Stomach (tissue), 9 donors: ENCODE measurements around the gene CFAP46. TPM values are rescaled to one million over a fixed set of nuclear protein-coding genes. Genes with fewer than 3 reads are reported as not detected.

ENCODE experiments used
- DNase-seq, 2 donors: peaks; one replicate each; pipeline versions ENCODE4 v3.0.0 to v3.0.0-alpha.2; 2013 to 2019
- H3K27ac ChIP-seq, 5 donors: fragments of 200-600 bp in 4 of 5; sonication (generic) in 4 of 5; one replicate each; pipeline ENCODE4 v1.5.1; 2013 to 2019; ENCODE audit warnings: mild to moderate bottlenecking in 1 of 5, moderate library complexity in 1 of 5
- H3K27me3 ChIP-seq, 3 donors: fragments of 200-600 bp; sonication (generic); one replicate each; pipeline ENCODE4 v1.5.1; 2017 to 2019; ENCODE audit warnings: mixed run types in 1 of 3
- H3K36me3 ChIP-seq, 4 donors: fragments of 200-600 bp; sonication (generic); 1 replicate in 3 of 4; 2 replicates in 1 of 4; pipeline ENCODE4 v1.5.1; 2016 to 2019
- H3K4me1 ChIP-seq, 4 donors: fragments of 200-600 bp; sonication (generic); one replicate each; pipeline ENCODE4 v1.5.1; 2016 to 2019
- H3K4me3 ChIP-seq, 4 donors: fragments of 200-600 bp; sonication (generic) in 3 of 4; one replicate each; pipeline ENCODE4 v1.5.1; 2016 to 2019; ENCODE audit warnings: mild to moderate bottlenecking in 1 of 4
- H3K9me3 ChIP-seq, 4 donors: fragments of 200-600 bp; sonication (generic); one replicate each; pipeline ENCODE4 v1.5.1; 2016 to 2019
- EP300 ChIP-seq: sonication (generic); formaldehyde crosslinking; IDR thresholded peaks from one replicate; pipeline ENCODE4 v1.6.1; 2017; ENCODE audit warnings: antibody characterized with exemption
- POLR2A ChIP-seq, 4 donors: fragments of 450-650 bp; IDR thresholded peaks; one replicate each; pipeline ENCODE4 v1.6.1; 2016; ENCODE audit warnings: antibody characterized with exemption in 4 of 4, control low read depth in 2 of 4, mild to moderate bottlenecking in 1 of 4, moderate library complexity in 1 of 4
- POLR2AphosphoS5 ChIP-seq, 3 donors: sonication (generic); formaldehyde crosslinking; IDR thresholded peaks; one replicate each; pipeline ENCODE4 v1.6.1; 2016; ENCODE audit warnings: antibody characterized with exemption in 3 of 3
- WGBS, 5 donors: extraction: QIAGEN DNeasy Blood & Tissue Kit in 3 of 5; methylation state at CpG; one replicate each; pipeline versions ENCODE4 v1.1.5 to v1.1.7; 2013 to 2018; 5-methylcytosine and 5-hydroxymethylcytosine counted together
- intact Hi-C: fragments of 100-400 bp; cut with DNase I; formaldehyde crosslinking; loops from one replicate; pipeline ENCODE4 v1.15.1; 2023; ENCODE audit warnings: low total_unique reads
- polyA plus RNA-seq, 3 donors: library from polyadenylated mRNA; stranded (reverse); fragments of 200-250 nt; gene quantifications; one replicate each; pipeline ENCODE4 v1.2.3, GENCODE V29; 2013
- total RNA-seq, 5 donors: library from RNA; depleted of rRNA; stranded (reverse); fragments of >200 nt; gene quantifications; one replicate each; pipeline versions ENCODE4 v1.1.0 to v1.2.3, GENCODE V29; 2014 to 2016
- TF ChIP-seq, protein P1 (sequence below), 7 experiments: fragments of 450-650 bp in 4 of 7; fragments of 200-600 bp in 3 of 7; sonication (generic) in 3 of 7; IDR thresholded peaks; one replicate each; pipeline ENCODE4 v1.5.1; 2016 to 2019; ENCODE audit warnings: antibody characterized with exemption in 7 of 7, control low read depth in 2 of 7, mild to moderate bottlenecking in 1 of 7
- donor health status: healthy with polysubstance abuse.
- donor health status: Bipolar disorder and iron deficiency.
- donor health status: healthy.

The CFAP46 gene
- total and polyA plus RNA-seq, 8 donors = under 0.01 to 5.8 (median 1.8) TPM; not detected in 1

DNA sequence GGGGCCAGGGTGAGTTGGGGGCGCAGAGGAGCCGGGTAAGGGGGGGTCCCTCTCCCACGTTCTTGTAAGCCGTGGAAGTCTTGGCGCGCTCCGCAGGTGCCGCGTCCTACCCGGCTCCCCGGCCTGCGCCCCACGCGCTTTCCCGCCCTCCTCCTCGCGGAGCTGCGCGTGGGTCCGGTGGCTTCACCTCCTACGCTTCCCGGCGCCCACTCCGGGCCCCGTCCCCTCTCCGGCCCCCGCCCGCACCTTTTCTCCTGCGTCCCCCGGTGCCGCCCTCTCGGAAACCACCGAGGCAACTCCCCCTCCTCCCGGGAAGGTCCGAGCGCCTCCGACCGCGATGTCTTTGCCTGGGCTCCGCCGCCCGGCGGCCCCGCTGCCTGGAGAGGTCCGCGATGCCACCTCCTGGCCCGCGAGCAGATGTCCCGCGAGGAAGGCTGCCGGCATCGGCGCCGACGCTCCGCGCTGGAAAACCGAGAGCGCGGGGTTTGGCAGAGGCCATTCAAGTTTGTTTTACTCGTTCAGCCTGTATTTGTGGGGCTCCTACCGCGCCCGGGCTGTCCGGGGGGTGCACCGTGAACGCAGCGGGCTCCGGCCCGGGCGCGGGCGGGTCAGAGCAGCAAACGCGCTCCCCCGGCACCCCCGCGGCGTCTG, 154.1 kb downstream of the CFAP46 start:
- WGBS, 5 donors = 1 to 4% (median 2%) methylated on average over 29 to 79 of the region's 79 CpGs
- peaks cover 0 to 17% (median 7%) of the 10 kb centered on the region in 4 donors for H3K9me3 ChIP-seq
- DNase-seq = peak; percentile 49 to 70
- no peak overlapping the region for H3K27ac ChIP-seq
- H3K36me3 ChIP-seq = peaks cover 0 to 7% (median 5%) of the 10 kb centered on the region in 4 donors
- peak overlapping the region; percentile 24 to 48 (median 29) for H3K4me3 ChIP-seq
- TF ChIP-seq, protein P1, sequence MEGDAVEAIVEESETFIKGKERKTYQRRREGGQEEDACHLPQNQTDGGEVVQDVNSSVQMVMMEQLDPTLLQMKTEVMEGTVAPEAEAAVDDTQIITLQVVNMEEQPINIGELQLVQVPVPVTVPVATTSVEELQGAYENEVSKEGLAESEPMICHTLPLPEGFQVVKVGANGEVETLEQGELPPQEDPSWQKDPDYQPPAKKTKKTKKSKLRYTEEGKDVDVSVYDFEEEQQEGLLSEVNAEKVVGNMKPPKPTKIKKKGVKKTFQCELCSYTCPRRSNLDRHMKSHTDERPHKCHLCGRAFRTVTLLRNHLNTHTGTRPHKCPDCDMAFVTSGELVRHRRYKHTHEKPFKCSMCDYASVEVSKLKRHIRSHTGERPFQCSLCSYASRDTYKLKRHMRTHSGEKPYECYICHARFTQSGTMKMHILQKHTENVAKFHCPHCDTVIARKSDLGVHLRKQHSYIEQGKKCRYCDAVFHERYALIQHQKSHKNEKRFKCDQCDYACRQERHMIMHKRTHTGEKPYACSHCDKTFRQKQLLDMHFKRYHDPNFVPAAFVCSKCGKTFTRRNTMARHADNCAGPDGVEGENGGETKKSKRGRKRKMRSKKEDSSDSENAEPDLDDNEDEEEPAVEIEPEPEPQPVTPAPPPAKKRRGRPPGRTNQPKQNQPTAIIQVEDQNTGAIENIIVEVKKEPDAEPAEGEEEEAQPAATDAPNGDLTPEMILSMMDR (IDR thresholded peaks at IDR 0.05) = peak in 1 of 7 experiments; percentile 14
- TF ChIP-seq POLR2AphosphoS5 (IDR thresholded peaks at IDR 0.05) (no peak), POLR2A (IDR thresholded peaks at IDR 0.05) (no peak)
- intact Hi-C loops = loop anchor here (10.0 kb wide), 1 partner anchor 134 kb away; no protein-coding TSS in a partner anchor
- peaks cover 51 to 92% (median 61%) of the 10 kb centered on the region in 3 donors for H3K27me3 ChIP-seq
- peaks cover 27 to 48% (median 39%) of the 10 kb centered on the region in 4 donors for H3K4me1 ChIP-seq

DNA sequence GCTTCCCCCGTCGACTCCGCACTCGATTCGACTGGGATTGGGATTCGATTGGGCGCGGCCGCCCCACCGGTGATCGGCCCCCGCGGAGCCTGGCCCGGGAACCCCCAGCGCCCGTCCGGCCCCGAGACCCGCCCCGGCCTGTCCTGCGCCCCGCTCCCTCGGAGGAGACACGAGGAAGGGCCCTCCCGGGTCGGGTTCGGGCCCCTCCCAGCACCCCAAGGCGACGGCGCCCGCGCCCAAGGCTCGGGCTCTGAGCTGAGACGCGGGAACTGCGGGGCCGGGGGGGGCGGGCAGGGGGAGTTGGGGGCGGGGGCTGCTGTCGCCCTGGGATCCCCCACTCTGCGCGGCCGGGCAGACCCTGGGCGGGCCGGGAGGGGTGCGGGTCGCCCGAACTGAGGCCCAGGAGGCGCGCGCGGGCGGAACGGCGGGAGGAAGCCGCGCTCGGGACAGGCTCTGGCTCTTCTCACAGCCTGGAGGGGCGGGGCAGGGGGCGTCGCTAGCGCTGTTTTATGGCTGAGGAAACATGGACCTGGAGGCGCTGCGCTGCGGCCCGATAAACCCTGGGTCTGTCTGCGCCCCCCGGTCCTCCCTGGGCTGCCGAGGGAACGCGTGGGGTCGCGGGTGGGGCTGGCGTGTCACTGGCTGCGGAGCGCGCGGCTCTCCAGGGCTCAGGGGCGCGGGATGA, 154.7 kb downstream of the CFAP46 start:
- Histone ChIP-seq H3K4me1 (peaks cover 27 to 48% (median 39%) of the 10 kb centered on the region in 4 donors), H3K9me3 (peaks cover 0 to 17% (median 8%) of the 10 kb centered on the region in 4 donors), H3K4me3 (peak overlapping the region; percentile 24 to 48 (median 29)), H3K27me3 (peaks cover 51 to 90% (median 61%) of the 10 kb centered on the region in 3 donors), H3K27ac (peak overlapping the region in 2 of 5 donors; percentile 14 to 19), H3K36me3 (peaks cover 0 to 14% (median 11%) of the 10 kb centered on the region in 4 donors)
- 0 to 3% (median 1%) methylated on average over 1 to 80 of the region's 80 CpGs for WGBS, 5 donors
- peak in 1 of 2 donors; percentile 85 for DNase-seq
- intact Hi-C loops = loop anchor here (10.0 kb wide), 1 partner anchor 133 kb away; no protein-coding TSS in a partner anchor
- TF ChIP-seq, protein P1 (IDR thresholded peaks at IDR 0.05) = no peak
- TF ChIP-seq POLR2AphosphoS5 (IDR thresholded peaks at IDR 0.05) (no peak), POLR2A (IDR thresholded peaks at IDR 0.05) (no peak), EP300 (no peak)

DNA sequence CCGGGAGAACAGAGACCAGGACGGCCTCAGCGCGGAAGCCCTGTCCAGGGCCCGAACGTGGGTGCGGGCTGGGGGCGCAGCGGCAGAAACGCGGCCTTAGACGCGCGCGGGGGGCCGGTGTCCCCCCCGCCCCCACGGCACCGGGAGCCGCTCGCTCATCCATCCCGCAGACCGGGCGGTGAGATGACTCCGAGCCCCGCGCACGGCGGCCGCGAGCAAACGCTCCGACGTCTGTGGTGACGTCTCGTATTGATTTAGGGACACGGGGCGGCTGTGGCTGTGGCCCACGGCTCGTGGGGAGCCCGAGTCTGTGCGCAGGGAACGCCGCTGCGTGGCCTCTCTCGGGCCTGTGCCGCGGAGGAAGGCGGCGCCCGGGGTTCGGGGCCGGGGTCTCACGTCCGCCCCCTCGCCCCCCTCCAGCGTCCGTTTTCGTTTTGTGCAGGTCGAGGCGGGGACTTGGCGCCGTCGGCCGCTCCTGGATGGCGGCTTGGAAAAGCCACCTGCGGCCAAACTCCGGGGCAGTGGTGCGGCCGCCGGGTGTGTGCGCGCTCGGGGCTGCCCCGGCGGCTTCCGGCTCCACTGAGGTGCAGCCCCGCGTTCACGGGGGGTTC, 155.4 kb downstream of the CFAP46 start:
- intact Hi-C loops = loop anchor here (10.0 kb wide), 1 partner anchor 132 kb away; no protein-coding TSS in a partner anchor
- no peak for TF ChIP-seq POLR2A (IDR thresholded peaks at IDR 0.05)
- TF ChIP-seq, protein P1 (IDR thresholded peaks at IDR 0.05) = no peak
- TF ChIP-seq EP300 = no peak
- TF ChIP-seq POLR2AphosphoS5 (IDR thresholded peaks at IDR 0.05) = no peak

DNA sequence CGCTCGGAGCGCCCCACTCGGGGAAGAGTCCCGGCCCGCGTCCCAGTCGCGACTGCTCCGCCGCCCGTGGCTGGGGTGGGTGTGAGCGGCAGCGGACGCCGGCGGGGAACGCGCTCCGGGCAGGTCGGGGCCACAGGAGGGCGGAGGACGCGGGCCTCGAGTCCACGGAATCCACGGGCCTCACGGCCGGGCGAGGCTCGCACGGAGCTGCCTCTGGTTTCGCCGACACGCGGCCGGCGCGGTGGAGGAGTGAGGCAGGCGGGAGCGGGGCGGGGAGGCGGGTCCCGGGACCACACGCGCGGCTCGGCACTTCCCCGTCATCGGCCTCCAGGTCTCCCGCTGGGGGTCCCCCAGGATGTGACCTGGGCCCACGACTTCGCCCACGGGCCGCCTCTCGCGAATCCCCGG, 155.9 kb downstream of the CFAP46 start:
- peak in 1 of 2 donors; percentile 31 for DNase-seq

More for the DNA sequence above, 155.4 kb downstream of the CFAP46 start:
- Histone ChIP-seq H3K4me3 (peak overlapping the region; percentile 24 to 48 (median 29)), H3K9me3 (peaks cover 0 to 17% (median 8%) of the 10 kb centered on the region in 4 donors), H3K27ac (peak overlapping the region in 2 of 5 donors; percentile 24 to 28), H3K27me3 (peaks cover 51 to 88% (median 61%) of the 10 kb centered on the region in 3 donors), H3K4me1 (peaks cover 27 to 48% (median 39%) of the 10 kb centered on the region in 4 donors), H3K36me3 (peaks cover under 1 to 20% (median 18%) of the 10 kb centered on the region in 4 donors)
- peak in 1 of 2 donors; percentile 49 for DNase-seq
- 0 to 3% (median 2%) methylated on average over 17 to 80 of the region's 80 CpGs for WGBS, 5 donors

More for the DNA sequence above, 155.9 kb downstream of the CFAP46 start:
- Histone ChIP-seq H3K9me3 (peaks cover 0 to 17% (median 8%) of the 10 kb centered on the region in 4 donors), H3K4me3 (peak overlapping the region in 3 of 4 donors; percentile 29 to 48 (median 29)), H3K27ac (peak overlapping the region in 2 of 5 donors; percentile 24 to 28), H3K27me3 (peaks cover 51 to 85% (median 61%) of the 10 kb centered on the region in 3 donors), H3K4me1 (peaks cover 27 to 48% (median 39%) of the 10 kb centered on the region in 4 donors), H3K36me3 (peaks cover 6 to 25% (median 23%) of the 10 kb centered on the region in 4 donors)
- intact Hi-C loops = loop anchor here (10.0 kb wide), 1 partner anchor 132 kb away; no protein-coding TSS in a partner anchor
- WGBS, 5 donors = 3 to 7% (median 5%) methylated on average over 10 to 58 of the region's 58 CpGs
- no peak for TF ChIP-seq EP300
- TF ChIP-seq POLR2AphosphoS5 (IDR thresholded peaks at IDR 0.05) = no peak
- TF ChIP-seq, protein P1 (IDR thresholded peaks at IDR 0.05) = no peak
- no peak for TF ChIP-seq POLR2A (IDR thresholded peaks at IDR 0.05)
